Mononuclear cell (primary cell): ENCODE data around the gene C13orf46. TPM values are rescaled to one million over a fixed set of nuclear protein-coding genes. Genes with fewer than 3 reads are reported as not detected.
"Not testable (repeated sequence)": the region's sequence is repeated elsewhere in the genome, so short reads cannot be mapped to it uniquely, and the experiment has no call there.

ENCODE experiments used
- H3K27me3 ChIP-seq: 2 replicates; pipeline ENCODE4 v1.6.0; 2011; ENCODE audit warnings: low read length, control low read depth; ENCODE audit not compliant: insufficient read depth
- H3K4me1 ChIP-seq: 2 replicates; pipeline ENCODE4 v1.5.1; 2011; ENCODE audit warnings: mild to moderate bottlenecking, low read length, control low read depth; ENCODE audit not compliant: insufficient read depth
- H3K4me3 ChIP-seq: 2 replicates; pipeline ENCODE4 v1.5.1; 2011; ENCODE audit warnings: mild to moderate bottlenecking, low read length, moderate library complexity
- H3K9me3 ChIP-seq: 2 replicates; pipeline ENCODE4 v1.5.1; 2011; ENCODE audit warnings: low read depth, mild to moderate bottlenecking, control low read depth, low read length
- total RNA-seq: library from RNA; depleted of rRNA; stranded (reverse); fragments of >200 nt; gene quantifications from one replicate; pipeline ENCODE4 v1.2.3, GENCODE V29; 2012

Gene C13orf46
- 1.5 TPM for total RNA-seq

DNA sequence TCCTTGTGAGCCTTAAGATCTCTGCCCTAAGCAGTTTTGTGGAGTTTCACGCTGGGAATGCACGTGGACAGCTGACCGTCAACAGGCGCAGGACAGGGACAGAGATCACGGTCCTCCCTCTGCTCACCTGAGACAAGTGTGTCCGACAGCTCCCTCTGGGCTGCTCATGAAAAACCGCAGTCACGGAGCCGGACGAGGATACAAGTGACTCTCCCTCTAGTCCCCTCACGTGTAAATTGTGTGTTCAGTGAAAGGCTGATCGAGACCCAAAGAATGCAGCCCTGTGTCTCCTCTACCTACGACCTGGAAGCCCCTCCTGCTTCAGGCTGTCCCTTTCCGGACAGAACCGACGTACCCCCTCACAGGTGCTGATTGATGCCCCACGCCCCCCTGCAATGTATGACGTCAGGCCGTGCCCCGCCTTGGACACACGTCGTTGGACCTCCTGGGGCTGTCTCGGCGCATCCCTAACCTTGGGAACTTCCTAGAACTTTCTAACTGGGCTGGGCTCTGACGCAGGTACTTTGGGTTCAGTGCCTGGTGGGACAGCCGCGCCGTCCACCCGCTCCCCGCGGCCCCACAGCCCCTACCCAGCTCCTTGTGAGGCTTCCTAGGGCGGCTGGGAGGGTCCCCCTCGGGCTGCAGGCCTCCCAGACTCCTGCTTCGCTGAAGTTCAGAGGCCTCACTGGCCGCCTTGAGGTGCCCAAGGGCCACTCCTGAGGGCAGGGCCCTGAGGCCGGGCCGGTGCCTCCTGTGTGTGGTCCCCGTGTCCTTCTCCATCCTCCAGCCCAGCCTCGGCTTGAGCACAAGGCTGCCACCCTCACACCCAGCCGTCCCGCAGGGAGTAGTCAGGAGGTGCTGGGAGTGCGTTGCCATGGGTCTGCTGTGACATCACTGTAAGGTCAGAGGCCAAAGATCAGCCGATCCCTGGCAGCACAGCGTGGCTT, at the start of gene C13orf46:
Gene C13orf46 (minus strand): TSS at position 859 of the 947 bp plus-strand sequence. CDS start 79 bp downstream, at position 780.
- Histone ChIP-seq H3K9me3 (no peaks in the 10 kb centered on the region), H3K4me3 (no peak within 1 kb of the TSS), H3K4me1 (no peaks in the 10 kb centered on the region), H3K27me3 (no peaks in the 10 kb centered on the region)

- H3K9me3 ChIP-seq = no peaks in the 10 kb centered on the region
- no peaks in the 10 kb centered on the region for H3K27me3 ChIP-seq
- no peaks in the 10 kb centered on the region for H3K4me1 ChIP-seq
- no peak overlapping the region for H3K4me3 ChIP-seq
Measured at GRCh38 chr13:114022876-114023275, 49.0 kb upstream of the C13orf46 start.

DNA sequence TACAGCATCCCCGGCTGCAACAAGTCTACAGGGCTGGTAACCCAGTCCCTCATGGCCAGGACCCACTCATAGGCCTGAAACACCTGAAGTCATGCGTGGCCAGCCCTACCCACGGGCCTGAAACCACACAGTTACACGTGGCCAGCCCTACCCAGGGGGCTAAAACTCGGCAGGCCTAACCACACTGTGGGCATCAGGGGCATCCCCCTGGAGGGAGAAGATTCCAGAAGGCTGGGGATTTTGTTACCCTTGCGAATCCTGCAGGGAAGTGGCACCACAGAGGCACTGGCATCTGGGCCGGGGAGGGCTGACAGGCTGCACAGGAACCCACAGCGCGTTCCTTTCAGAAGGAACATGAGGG, 48.4 kb upstream of the C13orf46 start:
- Histone ChIP-seq H3K4me3 (no peak overlapping the region), H3K27me3 (no peaks in the 10 kb centered on the region), H3K9me3 (no peaks in the 10 kb centered on the region), H3K4me1 (no peaks in the 10 kb centered on the region)

GRCh38 chr13:114021464-114022308, 47.8 kb upstream of the C13orf46 start:
- Histone ChIP-seq H3K9me3 (no peaks in the 10 kb centered on the region), H3K4me1 (no peaks in the 10 kb centered on the region), H3K27me3 (no peaks in the 10 kb centered on the region), H3K4me3 (no peak overlapping the region)

- Histone ChIP-seq H3K9me3 (no peaks in the 10 kb centered on the region), H3K27me3 (no peaks in the 10 kb centered on the region), H3K4me1 (no peaks in the 10 kb centered on the region), H3K4me3 (no peak overlapping the region)
Measured at GRCh38 chr13:114020750-114021463, 47.0 kb upstream of the C13orf46 start.

- not testable (repeated sequence) for H3K27me3 ChIP-seq, H3K4me1 ChIP-seq, H3K4me3 ChIP-seq, H3K9me3 ChIP-seq
Measured at GRCh38 chr13:114020134-114020533, 46.3 kb upstream of the C13orf46 start.

DNA sequence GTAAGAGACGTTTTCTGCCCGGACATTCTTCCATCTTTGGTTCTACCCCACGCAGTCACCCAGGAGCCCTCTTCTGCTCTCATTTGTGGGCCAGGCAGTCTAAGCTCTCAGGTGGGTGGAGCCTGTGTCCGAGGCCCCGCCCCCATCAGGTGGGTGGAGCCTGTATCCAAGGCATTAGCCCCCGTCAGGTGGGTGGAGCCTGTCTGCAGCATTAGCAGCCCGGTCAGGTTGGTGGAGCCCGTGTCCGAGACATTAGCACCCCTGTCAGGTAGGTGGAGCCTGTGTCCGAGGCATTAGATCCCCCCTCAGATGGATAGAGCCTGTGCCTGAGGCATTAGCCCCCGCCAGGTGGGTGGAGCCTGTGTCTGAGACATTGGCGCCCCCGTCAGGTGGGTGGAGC, 45.5 kb upstream of the C13orf46 start:
- H3K9me3 ChIP-seq = no peaks in the 10 kb centered on the region
- H3K4me1 ChIP-seq = no peaks in the 10 kb centered on the region
- no peak overlapping the region for H3K4me3 ChIP-seq
- H3K27me3 ChIP-seq = no peaks in the 10 kb centered on the region

GRCh38 chr13:114018461-114019055, 44.7 kb upstream of the C13orf46 start:
- H3K27me3 ChIP-seq = no peaks in the 10 kb centered on the region

DNA sequence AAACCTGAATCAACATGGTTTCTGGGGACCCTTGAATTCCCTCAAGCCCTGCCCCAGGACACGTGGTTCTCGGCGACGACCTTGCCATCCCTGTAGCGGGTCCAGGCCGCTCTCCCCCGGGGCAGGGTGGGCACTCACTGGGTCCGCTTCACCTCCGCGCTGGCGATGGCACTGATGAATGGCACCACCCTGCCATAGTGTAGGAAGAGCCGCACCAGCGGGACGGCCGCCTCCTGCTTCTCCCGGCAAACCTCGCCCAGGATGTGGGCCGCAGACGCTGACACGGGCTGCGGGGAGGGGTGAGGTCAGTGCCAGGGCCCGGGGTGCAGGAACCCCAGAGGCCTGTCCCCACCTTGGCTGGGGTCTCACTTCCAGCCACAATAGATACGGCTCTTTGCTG, 44.1 kb upstream of the C13orf46 start:
- no peak overlapping the region for H3K4me3 ChIP-seq
- H3K27me3 ChIP-seq = no peaks in the 10 kb centered on the region
- H3K4me1 ChIP-seq = no peaks in the 10 kb centered on the region
- H3K9me3 ChIP-seq = no peaks in the 10 kb centered on the region

More at GRCh38 chr13:114018461-114019055, 44.7 kb upstream of the C13orf46 start:
- H3K4me3 ChIP-seq = no peak overlapping the region
- H3K4me1 ChIP-seq = no peaks in the 10 kb centered on the region
- no peaks in the 10 kb centered on the region for H3K9me3 ChIP-seq

DNA sequence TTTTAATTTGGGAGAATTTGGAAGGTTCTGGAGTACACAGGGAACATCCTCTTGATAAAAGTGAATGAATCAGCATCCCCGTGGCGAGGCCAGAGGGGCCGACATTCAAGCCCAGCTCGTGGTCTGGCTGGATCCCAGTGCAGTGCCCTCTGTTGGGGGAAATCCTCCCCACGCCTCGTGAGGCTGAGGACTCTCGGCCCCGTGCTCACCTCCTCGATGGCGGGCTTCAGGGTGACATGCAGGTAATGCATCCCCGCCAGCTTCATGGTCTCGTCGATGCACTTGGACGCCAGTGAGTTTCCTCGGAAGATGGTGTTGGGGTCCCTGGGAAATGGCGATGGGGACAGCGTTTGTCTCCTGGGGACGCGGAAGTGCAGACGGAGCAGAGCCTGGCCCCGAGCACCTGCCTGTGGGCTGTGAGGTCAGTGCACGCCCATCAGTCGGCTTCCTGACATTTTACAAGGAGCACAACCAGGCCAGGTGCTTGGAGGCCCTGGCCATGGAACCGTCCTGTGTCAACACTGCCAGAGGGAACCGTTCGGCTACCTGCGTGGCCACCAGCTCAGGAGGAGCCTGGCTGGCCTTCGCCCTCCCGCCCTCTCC, 43.3 kb upstream of the C13orf46 start:
- H3K9me3 ChIP-seq = no peaks in the 10 kb centered on the region
- H3K4me1 ChIP-seq = no peaks in the 10 kb centered on the region
- no peak overlapping the region for H3K4me3 ChIP-seq

GRCh38 chr13:114016321-114017027, 42.6 kb upstream of the C13orf46 start:
- Histone ChIP-seq H3K9me3 (no peaks in the 10 kb centered on the region), H3K27me3 (no peaks in the 10 kb centered on the region), H3K4me3 (no peak overlapping the region), H3K4me1 (no peaks in the 10 kb centered on the region)

More for the DNA sequence above, 43.3 kb upstream of the C13orf46 start:
- no peaks in the 10 kb centered on the region for H3K27me3 ChIP-seq

- no peak overlapping the region for H3K4me3 ChIP-seq
- H3K4me1 ChIP-seq = no peaks in the 10 kb centered on the region
- H3K27me3 ChIP-seq = no peaks in the 10 kb centered on the region
- H3K9me3 ChIP-seq = no peaks in the 10 kb centered on the region
Measured at GRCh38 chr13:114015969-114016295, 42.1 kb upstream of the C13orf46 start.

- no peaks in the 10 kb centered on the region for H3K27me3 ChIP-seq
- H3K4me1 ChIP-seq = no peaks in the 10 kb centered on the region
- no peaks in the 10 kb centered on the region for H3K9me3 ChIP-seq
Measured at GRCh38 chr13:114015111-114015968, 41.5 kb upstream of the C13orf46 start.

More at GRCh38 chr13:114015111-114015968, 41.5 kb upstream of the C13orf46 start:
- no peak overlapping the region for H3K4me3 ChIP-seq
